GM18511 (cell line): ENCODE results near the gene XIRP1.

Experiments
- ATAC-seq: cut with Tn5 transposase; IDR thresholded peaks from one replicate; pipeline ENCODE4 v1.9.1; 2021; ENCODE audit warnings: mild to moderate bottlenecking, moderate library complexity; ENCODE audit not compliant: unreplicated experiment

Gene XIRP1

DNA sequence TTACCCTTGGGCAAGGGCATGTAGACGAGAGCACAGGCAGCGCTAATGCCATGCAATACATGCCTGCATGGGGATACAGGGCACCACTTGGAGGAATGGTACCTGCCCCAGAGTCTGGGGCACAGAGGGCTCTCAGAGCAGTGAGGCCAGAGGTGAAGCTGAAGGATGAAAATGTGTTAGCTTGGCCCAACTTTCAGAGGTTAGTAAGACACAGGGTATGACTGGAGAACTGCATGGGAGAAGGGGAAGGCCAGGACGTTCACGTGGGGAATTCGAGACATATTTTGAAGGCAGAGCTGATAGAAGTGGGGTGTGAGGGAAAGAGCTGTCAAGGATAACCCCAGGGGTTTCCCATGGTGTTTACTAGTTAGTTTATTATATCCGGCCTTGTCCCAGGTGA is 58.6 kb downstream of the XIRP1 start:
- ATAC-seq: no peak
